ENCODE measurements around the gene FMOD.

FMOD gene

GRCh38 chr1:203359010-203359571, 8.2 kb upstream of the FMOD start:
- H3K4me1 ChIP-seq (ENCODE audit: control insufficient read depth, insufficient read depth, low read length) = peaks cover 8% of the 10 kb centered on the region
- H3K27me3 ChIP-seq (ENCODE audit: control insufficient read depth, insufficient read depth, low read length) = peaks cover 6% of the 10 kb centered on the region
- no peaks in the 10 kb centered on the region for H3K9me3 ChIP-seq (ENCODE audit: control insufficient read depth, insufficient read depth, low read length)
- no peak overlapping the region for H3K9ac ChIP-seq (ENCODE audit: low read depth, low read length)
- H3K4me3 ChIP-seq (ENCODE audit: low read depth, low read length) = no peak overlapping the region
- H3K36me3 ChIP-seq (ENCODE audit: control insufficient read depth, insufficient read depth, low read length) = no peaks in the 10 kb centered on the region

GRCh38 chr1:203354246-203354645, 3.3 kb upstream of the FMOD start:
- H3K27me3 ChIP-seq (ENCODE audit: control insufficient read depth, insufficient read depth, low read length) = peaks cover 18% of the 10 kb centered on the region
- no peak overlapping the region for H3K4me3 ChIP-seq (ENCODE audit: low read depth, low read length)
- H3K9me3 ChIP-seq (ENCODE audit: control insufficient read depth, insufficient read depth, low read length) = no peaks in the 10 kb centered on the region
- no peaks in the 10 kb centered on the region for H3K36me3 ChIP-seq (ENCODE audit: control insufficient read depth, insufficient read depth, low read length)
- H3K4me1 ChIP-seq (ENCODE audit: control insufficient read depth, insufficient read depth, low read length) = peaks cover 3% of the 10 kb centered on the region
- no peak overlapping the region for H3K9ac ChIP-seq (ENCODE audit: low read depth, low read length)

GRCh38 chr1:203353486-203353885, 2.6 kb upstream of the FMOD start:
- Histone ChIP-seq H3K4me1 (ENCODE audit: control insufficient read depth, insufficient read depth, low read length) (peaks cover 3% of the 10 kb centered on the region), H3K9me3 (ENCODE audit: control insufficient read depth, insufficient read depth, low read length) (no peaks in the 10 kb centered on the region), H3K27me3 (ENCODE audit: control insufficient read depth, insufficient read depth, low read length) (peaks cover 20% of the 10 kb centered on the region), H3K9ac (ENCODE audit: low read depth, low read length) (no peak overlapping the region), H3K36me3 (ENCODE audit: control insufficient read depth, insufficient read depth, low read length) (no peaks in the 10 kb centered on the region), H3K4me3 (ENCODE audit: low read depth, low read length) (no peak overlapping the region)

GRCh38 chr1:203349773-203350524, 973 bp downstream of the FMOD start:
- no peaks in the 10 kb centered on the region for H3K36me3 ChIP-seq (ENCODE audit: control insufficient read depth, insufficient read depth, low read length)
- no peaks in the 10 kb centered on the region for H3K9me3 ChIP-seq (ENCODE audit: control insufficient read depth, insufficient read depth, low read length)
- peaks cover 22% of the 10 kb centered on the region for H3K27me3 ChIP-seq (ENCODE audit: control insufficient read depth, insufficient read depth, low read length)
- H3K4me1 ChIP-seq (ENCODE audit: control insufficient read depth, insufficient read depth, low read length) = peaks cover 3% of the 10 kb centered on the region
- H3K9ac ChIP-seq (ENCODE audit: low read depth, low read length) = no peak overlapping the region
- H3K4me3 ChIP-seq (ENCODE audit: low read depth, low read length) = no peak overlapping the region

- H3K36me3 ChIP-seq (ENCODE audit: control insufficient read depth, insufficient read depth, low read length) = no peaks in the 10 kb centered on the region
- H3K9me3 ChIP-seq (ENCODE audit: control insufficient read depth, insufficient read depth, low read length) = no peaks in the 10 kb centered on the region
- peaks cover 22% of the 10 kb centered on the region for H3K27me3 ChIP-seq (ENCODE audit: control insufficient read depth, insufficient read depth, low read length)
- no peak overlapping the region for H3K9ac ChIP-seq (ENCODE audit: low read depth, low read length)
- H3K4me1 ChIP-seq (ENCODE audit: control insufficient read depth, insufficient read depth, low read length) = peaks cover 3% of the 10 kb centered on the region
- H3K4me3 ChIP-seq (ENCODE audit: low read depth, low read length) = no peak overlapping the region
Measured at GRCh38 chr1:203349166-203349565, 1.8 kb downstream of the FMOD start.

- H3K4me1 ChIP-seq (ENCODE audit: control insufficient read depth, insufficient read depth, low read length) = peaks cover 5% of the 10 kb centered on the region
- peaks cover 27% of the 10 kb centered on the region for H3K27me3 ChIP-seq (ENCODE audit: control insufficient read depth, insufficient read depth, low read length)
- H3K36me3 ChIP-seq (ENCODE audit: control insufficient read depth, insufficient read depth, low read length) = no peaks in the 10 kb centered on the region
- no peak overlapping the region for H3K4me3 ChIP-seq (ENCODE audit: low read depth, low read length)
- no peak overlapping the region for H3K9ac ChIP-seq (ENCODE audit: low read depth, low read length)
- no peaks in the 10 kb centered on the region for H3K9me3 ChIP-seq (ENCODE audit: control insufficient read depth, insufficient read depth, low read length)
Measured at GRCh38 chr1:203346769-203347102, 4.2 kb downstream of the FMOD start.

GRCh38 chr1:203346060-203346768, 4.7 kb downstream of the FMOD start:
- H3K4me3 ChIP-seq (ENCODE audit: low read depth, low read length) = no peak overlapping the region
- peaks cover 5% of the 10 kb centered on the region for H3K4me1 ChIP-seq (ENCODE audit: control insufficient read depth, insufficient read depth, low read length)
- H3K9me3 ChIP-seq (ENCODE audit: control insufficient read depth, insufficient read depth, low read length) = no peaks in the 10 kb centered on the region
- H3K36me3 ChIP-seq (ENCODE audit: control insufficient read depth, insufficient read depth, low read length) = no peaks in the 10 kb centered on the region
- H3K27me3 ChIP-seq (ENCODE audit: control insufficient read depth, insufficient read depth, low read length) = peaks cover 32% of the 10 kb centered on the region
- no peak overlapping the region for H3K9ac ChIP-seq (ENCODE audit: low read depth, low read length)

GRCh38 chr1:203343956-203344754, 6.8 kb downstream of the FMOD start:
- Histone ChIP-seq H3K9me3 (ENCODE audit: control insufficient read depth, insufficient read depth, low read length) (no peaks in the 10 kb centered on the region), H3K27me3 (ENCODE audit: control insufficient read depth, insufficient read depth, low read length) (peaks cover 24% of the 10 kb centered on the region), H3K36me3 (ENCODE audit: control insufficient read depth, insufficient read depth, low read length) (no peaks in the 10 kb centered on the region), H3K9ac (ENCODE audit: low read depth, low read length) (no peak overlapping the region), H3K4me3 (ENCODE audit: low read depth, low read length) (no peak overlapping the region), H3K4me1 (ENCODE audit: control insufficient read depth, insufficient read depth, low read length) (peaks cover 5% of the 10 kb centered on the region)

GRCh38 chr1:203342192-203342940, 8.6 kb downstream of the FMOD start:
- no peaks in the 10 kb centered on the region for H3K36me3 ChIP-seq (ENCODE audit: control insufficient read depth, insufficient read depth, low read length)
- H3K9ac ChIP-seq (ENCODE audit: low read depth, low read length) = no peak overlapping the region
- peaks cover 7% of the 10 kb centered on the region for H3K4me1 ChIP-seq (ENCODE audit: control insufficient read depth, insufficient read depth, low read length)
- peaks cover 22% of the 10 kb centered on the region for H3K27me3 ChIP-seq (ENCODE audit: control insufficient read depth, insufficient read depth, low read length)
- H3K4me3 ChIP-seq (ENCODE audit: low read depth, low read length) = peak overlapping the region; percentile 36
- H3K9me3 ChIP-seq (ENCODE audit: control insufficient read depth, insufficient read depth, low read length) = no peaks in the 10 kb centered on the region

GRCh38 chr1:203340112-203340790, 10.7 kb downstream of the FMOD start:
- Histone ChIP-seq H3K4me3 (ENCODE audit: low read depth, low read length) (no peak overlapping the region), H3K36me3 (ENCODE audit: control insufficient read depth, insufficient read depth, low read length) (no peaks in the 10 kb centered on the region), H3K9me3 (ENCODE audit: control insufficient read depth, insufficient read depth, low read length) (no peaks in the 10 kb centered on the region), H3K27me3 (ENCODE audit: control insufficient read depth, insufficient read depth, low read length) (peaks cover 30% of the 10 kb centered on the region), H3K9ac (ENCODE audit: low read depth, low read length) (no peak overlapping the region), H3K4me1 (ENCODE audit: control insufficient read depth, insufficient read depth, low read length) (peaks cover 7% of the 10 kb centered on the region)

All from iPS-15b (cell line).